ENCODE results near the gene ANKRD1. TPM values are rescaled to one million over a fixed set of nuclear protein-coding genes. Genes with fewer than 3 reads are reported as not detected.
"Not testable (repeated sequence)": the region's sequence is repeated elsewhere in the genome, so short reads cannot be mapped to it uniquely, and the experiment has no call there.

ANKRD1 gene
- polyA plus RNA-seq, 6 donors from 2014 or later, result not detected

DNA sequence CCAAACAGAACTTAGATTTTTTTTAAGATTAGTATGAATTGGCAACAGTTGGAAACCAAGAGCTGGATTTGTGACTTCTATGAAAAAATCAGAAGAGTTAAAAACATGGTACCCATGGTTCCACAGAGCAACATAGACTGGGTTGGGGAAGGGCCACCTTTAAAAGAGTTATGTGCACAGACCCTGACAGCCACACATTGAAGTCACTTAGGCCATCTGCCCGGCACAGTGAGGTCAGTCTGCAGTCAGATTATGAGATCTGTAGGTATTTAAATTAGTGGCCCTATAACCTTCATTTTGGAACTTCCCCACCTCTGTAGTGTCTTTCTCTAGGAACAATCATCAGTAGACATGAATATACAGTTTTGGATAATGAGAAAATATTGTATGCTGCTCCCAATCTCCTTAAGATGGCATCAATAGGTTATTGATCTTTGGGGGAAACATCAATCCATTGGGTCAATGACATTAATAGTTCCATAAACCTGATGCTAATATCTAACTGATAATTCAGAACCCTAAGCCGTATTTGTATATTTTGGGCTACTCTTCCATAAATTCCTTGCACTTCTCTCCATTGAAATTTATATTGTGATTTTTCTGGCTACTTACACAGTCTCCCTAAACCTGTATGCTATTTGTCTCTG lies 7.0 kb downstream of the ANKRD1 start:
- peaks cover 0 to 5% (median 5%) of the 10 kb centered on the region in 3 donors for H3K4me1 Mint-ChIP-seq
- H3K27ac Mint-ChIP-seq, result no peak overlapping the region
- ATAC-seq (ENCODE audit: low read depth in 2 of 2) (no peak), DNase-seq (no peak)
- no peaks in the 10 kb centered on the region for H3K9me3 Mint-ChIP-seq
- no peak overlapping the region for H3K4me3 Mint-ChIP-seq
- no peaks in the 10 kb centered on the region for H3K27me3 Mint-ChIP-seq
- H3K36me3 Mint-ChIP-seq, result no peaks in the 10 kb centered on the region

DNA sequence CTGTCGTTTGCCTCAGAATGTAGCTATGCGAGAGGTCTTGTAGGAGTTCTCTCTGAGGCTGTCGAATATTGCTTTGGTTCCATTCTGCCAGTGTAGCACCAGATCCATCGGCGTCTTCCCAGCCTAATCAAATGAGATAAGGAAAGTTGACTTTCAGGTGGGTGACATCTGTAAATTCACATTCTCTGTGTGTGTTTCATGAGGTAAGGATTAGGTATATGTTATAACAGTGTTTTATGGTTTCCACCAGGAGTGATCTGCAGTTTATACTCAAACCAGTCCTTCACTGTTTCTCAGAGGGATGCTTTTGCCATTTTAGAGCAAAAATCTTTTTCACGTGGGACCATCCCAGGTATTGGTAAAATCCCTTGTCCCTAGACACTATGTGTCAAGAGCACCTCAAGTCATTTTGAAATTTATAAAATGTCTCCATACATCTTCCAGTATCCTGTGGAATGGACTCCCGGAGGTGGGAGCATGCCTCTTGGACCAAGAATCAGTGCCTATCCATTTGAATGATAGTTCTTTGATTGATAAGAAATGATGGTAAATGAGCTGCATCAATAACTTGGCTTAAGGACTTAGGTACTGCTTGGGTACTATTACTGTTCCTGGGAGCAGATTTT lies 7.9 kb downstream of the ANKRD1 start:
- Mint-ChIP-seq H3K27me3 (no peaks in the 10 kb centered on the region), H3K4me3 (no peak overlapping the region), H3K4me1 (peaks cover 0 to 5% (median 5%) of the 10 kb centered on the region in 3 donors), H3K36me3 (no peaks in the 10 kb centered on the region), H3K9me3 (no peaks in the 10 kb centered on the region), H3K27ac (no peak overlapping the region)
- DNase-seq, result no peak
- no peak for ATAC-seq (ENCODE audit: low read depth in 2 of 2)

DNA sequence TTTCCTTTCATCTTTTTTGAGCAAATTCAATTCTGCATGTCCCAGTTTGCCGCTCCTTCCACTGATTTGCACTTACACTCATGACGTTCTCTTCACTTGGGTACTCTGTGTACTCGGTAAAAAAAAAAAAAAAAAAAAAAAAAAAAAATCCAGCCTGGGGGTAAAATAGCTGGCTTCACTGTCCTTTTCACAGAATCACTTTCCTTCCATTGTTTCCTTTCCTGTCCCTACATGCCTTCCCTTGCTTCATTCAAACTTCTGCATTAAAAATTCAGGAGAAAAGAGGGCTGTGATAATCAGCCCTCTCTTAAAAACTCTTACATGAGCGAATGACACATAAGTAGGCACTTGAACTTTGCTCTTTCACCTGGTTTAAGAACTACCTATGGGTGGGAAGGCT lies 8.7 kb downstream of the ANKRD1 start:
- no peaks in the 10 kb centered on the region for H3K9me3 Mint-ChIP-seq
- H3K4me3 Mint-ChIP-seq, result no peak overlapping the region
- no peak for DNase-seq
- no peak for ATAC-seq (ENCODE audit: low read depth in 2 of 2)
- H3K27ac Mint-ChIP-seq, result no peak overlapping the region
- H3K36me3 Mint-ChIP-seq, result no peaks in the 10 kb centered on the region
- H3K27me3 Mint-ChIP-seq, result no peaks in the 10 kb centered on the region
- H3K4me1 Mint-ChIP-seq, result peaks cover 0 to 5% (median 5%) of the 10 kb centered on the region in 3 donors

DNA sequence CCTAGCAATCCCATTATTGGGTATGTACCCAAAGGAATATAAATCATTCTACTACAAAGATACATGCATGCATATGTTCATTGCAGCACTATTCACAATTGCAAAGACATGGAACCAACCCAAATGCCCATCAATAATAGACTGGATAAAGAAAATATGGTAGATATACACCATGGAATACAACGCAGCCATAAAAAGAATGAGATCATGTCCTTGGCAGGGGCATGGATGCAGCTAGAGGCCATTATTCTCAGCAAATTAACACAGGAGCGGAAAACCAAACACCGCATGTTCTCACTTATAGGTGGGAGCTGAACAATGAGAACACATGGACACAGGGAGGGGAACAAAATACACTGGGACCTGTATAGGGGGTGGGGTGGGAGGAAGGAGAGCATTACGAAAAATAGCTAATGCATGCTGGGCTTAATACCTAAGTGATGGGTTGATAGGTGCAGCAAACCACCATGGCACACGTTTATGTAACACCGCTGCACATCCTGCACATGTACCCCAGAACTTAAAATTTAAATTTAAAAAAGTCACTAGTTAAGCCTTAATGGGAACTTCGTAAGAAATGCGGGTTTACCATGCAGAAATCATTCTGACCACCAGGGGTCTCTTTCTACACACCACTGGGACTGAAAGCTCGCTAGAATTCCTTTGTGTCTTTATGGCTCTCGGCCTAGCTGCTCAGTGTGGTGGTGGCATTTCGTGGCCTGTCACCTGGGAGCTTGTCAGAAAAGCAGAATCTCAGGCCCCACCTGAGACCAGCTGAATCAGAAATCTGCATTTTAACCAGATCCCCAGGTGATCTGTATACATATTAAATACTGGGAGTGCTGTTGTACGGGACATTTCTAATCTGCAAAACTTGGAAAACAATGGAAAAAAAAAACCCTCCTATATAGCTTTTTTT lies 9.5 kb downstream of the ANKRD1 start:
- H3K27me3 Mint-ChIP-seq, result no peaks in the 10 kb centered on the region
- H3K4me1 Mint-ChIP-seq, result peaks cover 0 to 5% (median 5%) of the 10 kb centered on the region in 3 donors
- H3K4me3 Mint-ChIP-seq, result peak overlapping the region in 1 of 8 donors; percentile 6
- no peaks in the 10 kb centered on the region for H3K9me3 Mint-ChIP-seq
- no peaks in the 10 kb centered on the region for H3K36me3 Mint-ChIP-seq
- peak overlapping the region in 1 of 6 donors; percentile 4 for H3K27ac Mint-ChIP-seq
- DNase-seq (peak; percentile 49), ATAC-seq (ENCODE audit: low read depth in 2 of 2) (peak; percentile 67 to 80)

DNA sequence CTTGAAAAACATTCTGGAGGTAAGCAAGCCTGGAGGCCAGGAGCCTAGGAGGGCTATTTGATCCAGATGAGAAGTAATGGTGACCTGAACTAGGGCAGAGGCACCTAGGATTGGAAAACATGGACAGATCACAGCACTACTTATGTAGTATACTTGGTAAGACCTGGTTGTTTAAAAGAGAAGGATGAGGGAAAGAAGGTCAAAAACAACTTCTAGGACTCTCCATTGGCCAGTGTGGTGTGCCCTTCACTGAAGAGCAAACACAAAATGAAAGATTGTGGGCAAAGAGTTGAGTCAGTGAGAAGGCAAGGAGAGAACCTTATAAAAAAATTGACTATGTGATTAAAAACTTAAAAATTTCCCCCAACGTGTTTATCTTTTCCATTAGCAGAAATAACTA lies 14.3 kb downstream of the ANKRD1 start:
- DNase-seq, result no peak
- Mint-ChIP-seq H3K27ac (no peak overlapping the region), H3K27me3 (no peaks in the 10 kb centered on the region), H3K4me3 (no peak overlapping the region), H3K36me3 (peaks cover 0 to 19% of the 10 kb centered on the region in 2 donors), H3K4me1 (peaks cover 0 to 3% (median 2%) of the 10 kb centered on the region in 3 donors), H3K9me3 (no peaks in the 10 kb centered on the region)
- ATAC-seq (ENCODE audit: low read depth in 2 of 2), result no peak

DNA sequence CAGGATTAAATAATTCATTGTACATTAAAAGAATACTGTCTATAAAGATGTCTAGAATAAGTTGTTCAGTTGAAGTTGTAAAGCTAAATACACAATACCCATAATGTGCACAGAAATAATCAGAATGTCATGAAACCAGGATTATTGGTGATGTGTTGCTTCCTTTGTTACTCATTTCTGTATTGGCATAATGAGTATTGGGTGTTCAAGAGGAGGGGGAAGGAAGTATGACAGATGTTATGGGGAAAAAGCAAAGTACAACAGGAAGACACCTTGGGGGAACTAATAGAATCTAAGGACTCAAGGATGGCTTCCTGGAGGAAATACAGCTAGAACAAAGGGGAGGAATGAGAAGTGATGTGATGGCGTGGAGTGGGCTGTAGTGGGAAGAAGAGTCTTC lies 15.0 kb downstream of the ANKRD1 start:
- Mint-ChIP-seq H3K36me3 (peaks cover 0 to 19% of the 10 kb centered on the region in 2 donors), H3K27me3 (no peaks in the 10 kb centered on the region), H3K27ac (peak overlapping the region in 3 of 6 donors; percentile 1 to 32 (median 5)), H3K9me3 (no peaks in the 10 kb centered on the region), H3K4me3 (no peak overlapping the region), H3K4me1 (no peaks in the 10 kb centered on the region)
- DNase-seq (no peak), ATAC-seq (ENCODE audit: low read depth in 2 of 2) (no peak)

DNA sequence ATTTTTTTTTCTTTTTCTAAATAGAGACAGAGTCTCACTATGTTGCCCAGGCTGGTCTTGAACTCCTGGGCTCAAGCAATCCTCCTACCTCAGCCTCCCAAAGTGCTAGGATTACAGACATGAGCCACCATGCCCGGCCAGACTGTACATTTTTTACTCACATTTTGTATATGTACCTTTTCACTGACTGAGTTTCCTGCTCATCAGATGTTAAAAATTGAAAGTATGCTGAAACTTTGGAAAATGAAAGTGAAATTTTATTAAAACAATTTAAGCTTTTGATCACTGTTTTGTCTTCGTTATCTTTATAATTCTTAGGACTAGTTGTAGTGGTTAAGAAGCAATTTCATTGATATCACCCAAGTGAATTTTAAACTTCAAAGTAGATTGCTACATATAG lies 24.0 kb downstream of the ANKRD1 start:
- H3K4me3 Mint-ChIP-seq; H3K27me3 Mint-ChIP-seq; DNase-seq; H3K9me3 Mint-ChIP-seq; ATAC-seq (ENCODE audit: low read depth in 2 of 2): not testable (repeated sequence)
- Mint-ChIP-seq H3K4me1 (peaks cover 0 to 15% (median 0%) of the 10 kb centered on the region in 3 donors), H3K36me3 (peaks cover 23 to 26% of the 10 kb centered on the region in 2 donors), H3K27ac (peak overlapping the region in 3 of 6 donors; percentile 54 to 88 (median 78))

DNA sequence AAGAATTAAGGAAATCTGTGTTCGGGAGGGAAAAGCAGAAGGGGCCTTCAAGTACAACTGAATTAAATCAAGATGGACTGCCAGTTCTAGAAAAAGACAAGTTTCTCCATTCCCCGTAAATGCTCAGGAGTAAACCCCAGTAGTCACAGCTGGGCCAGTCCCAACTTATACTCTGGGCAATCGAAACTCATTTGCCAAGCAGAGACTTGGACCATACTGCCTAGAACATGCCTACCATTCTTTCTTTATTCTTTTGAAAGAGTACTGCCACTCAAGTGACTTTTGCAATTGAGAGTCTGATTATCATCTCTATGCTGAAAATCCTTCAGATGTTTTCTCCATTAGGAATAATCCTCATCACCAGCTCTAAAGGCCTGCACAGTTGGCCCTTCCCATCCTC lies 27.7 kb downstream of the ANKRD1 start:
- ATAC-seq (ENCODE audit: low read depth in 2 of 2) (no peak), DNase-seq (no peak)
- Mint-ChIP-seq H3K27me3 (no peaks in the 10 kb centered on the region), H3K9me3 (no peaks in the 10 kb centered on the region), H3K36me3 (peaks cover 30 to 58% of the 10 kb centered on the region in 2 donors), H3K4me3 (no peak overlapping the region), H3K4me1 (peaks cover 0 to 15% (median 0%) of the 10 kb centered on the region in 3 donors), H3K27ac (peak overlapping the region in 1 of 6 donors; percentile 51)

DNA sequence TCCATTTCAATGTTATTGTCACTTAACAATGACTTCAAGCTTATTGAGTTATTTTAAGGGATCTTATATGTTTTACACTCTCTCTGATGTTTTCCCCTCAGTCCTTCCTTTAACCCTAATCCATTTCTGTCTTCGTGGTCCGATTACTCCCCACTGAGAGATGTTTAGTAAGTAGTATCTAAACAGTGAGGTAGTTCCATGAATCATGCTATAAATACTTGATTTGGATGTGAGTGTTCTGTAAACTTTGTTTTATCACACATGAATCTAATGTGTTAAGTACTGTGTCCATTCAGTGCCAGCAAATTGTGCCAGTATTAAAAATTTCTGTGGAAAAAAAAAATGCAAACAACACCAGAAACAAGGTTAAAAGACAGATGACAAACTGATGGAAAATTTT lies 30.5 kb downstream of the ANKRD1 start:
- Mint-ChIP-seq H3K4me1 (peaks cover 0 to 3% (median 0%) of the 10 kb centered on the region in 3 donors), H3K27ac (no peak overlapping the region), H3K9me3 (no peaks in the 10 kb centered on the region), H3K27me3 (no peaks in the 10 kb centered on the region), H3K4me3 (no peak overlapping the region), H3K36me3 (peaks cover 39 to 70% of the 10 kb centered on the region in 2 donors)
- DNase-seq, result no peak
- ATAC-seq (ENCODE audit: low read depth in 2 of 2), result no peak

DNA sequence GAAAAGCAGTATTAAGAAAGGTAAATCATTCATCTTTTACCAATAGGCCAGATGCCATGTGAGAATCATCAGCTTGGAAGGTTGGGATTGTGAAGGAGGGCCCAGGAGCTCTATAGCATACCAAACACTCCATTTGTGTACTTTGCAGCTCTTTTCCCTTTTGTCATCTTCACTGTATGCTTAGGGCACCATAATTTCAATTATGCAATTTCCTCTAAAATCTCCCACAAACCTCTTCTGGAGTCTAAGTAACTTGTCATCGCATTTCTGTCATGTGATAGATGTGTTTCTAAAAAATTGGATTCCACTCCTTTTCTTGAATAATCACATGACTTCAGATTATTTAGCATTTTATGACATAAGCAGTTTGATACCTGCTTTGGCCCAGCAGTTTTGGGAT lies 31.3 kb downstream of the ANKRD1 start:
- Mint-ChIP-seq H3K36me3 (peaks cover 38 to 68% of the 10 kb centered on the region in 2 donors), H3K4me1 (peaks cover 0 to 3% (median 0%) of the 10 kb centered on the region in 3 donors), H3K27ac (no peak overlapping the region), H3K9me3 (no peaks in the 10 kb centered on the region), H3K4me3 (no peak overlapping the region), H3K27me3 (no peaks in the 10 kb centered on the region)
- ATAC-seq (ENCODE audit: low read depth in 2 of 2), result no peak
- DNase-seq, result no peak

DNA sequence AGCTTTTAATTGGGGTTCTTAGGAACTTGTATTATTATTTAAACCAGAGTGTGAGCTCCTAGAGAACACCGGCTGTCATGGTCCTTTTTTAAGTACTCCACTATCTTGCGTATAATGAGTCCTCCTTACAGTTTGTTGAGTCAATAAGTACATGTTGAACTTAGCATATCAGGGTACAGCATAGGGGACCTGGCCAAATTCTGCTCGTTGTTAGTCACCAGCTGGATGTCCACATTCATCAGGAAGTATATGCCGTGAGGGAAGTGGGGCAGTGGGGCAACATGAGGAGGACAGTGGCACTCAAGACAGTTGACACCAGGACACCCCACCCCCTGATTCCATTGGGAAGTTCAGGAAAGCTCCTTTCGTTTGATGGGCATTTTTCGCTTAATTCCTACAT lies 32.5 kb downstream of the ANKRD1 start:
- no peak for ATAC-seq (ENCODE audit: low read depth in 2 of 2)
- peaks cover 27 to 68% of the 10 kb centered on the region in 2 donors for H3K36me3 Mint-ChIP-seq
- H3K4me1 Mint-ChIP-seq, result no peaks in the 10 kb centered on the region
- H3K27ac Mint-ChIP-seq, result no peak overlapping the region
- H3K4me3 Mint-ChIP-seq, result no peak overlapping the region
- no peaks in the 10 kb centered on the region for H3K9me3 Mint-ChIP-seq
- no peak for DNase-seq
- H3K27me3 Mint-ChIP-seq, result no peaks in the 10 kb centered on the region

DNA sequence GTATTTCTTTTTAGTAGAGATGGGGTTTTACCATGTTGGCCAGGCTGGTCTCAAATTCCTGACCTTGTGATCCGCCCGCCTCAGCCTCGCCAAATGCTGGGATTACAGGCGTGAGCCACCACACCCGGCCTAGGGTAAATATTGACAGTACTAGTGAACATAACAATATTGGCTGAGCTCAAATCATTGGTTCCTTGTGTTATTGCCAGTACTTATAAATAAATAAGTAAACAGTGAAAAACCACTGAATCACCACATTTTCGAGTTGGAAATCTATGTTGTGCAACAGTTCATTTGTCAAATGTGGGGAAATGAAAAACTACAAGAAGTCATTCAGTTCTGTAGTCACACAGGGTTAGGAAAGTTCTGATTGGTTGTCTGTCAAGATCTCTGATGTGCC lies 33.3 kb downstream of the ANKRD1 start:
- H3K27me3 Mint-ChIP-seq, result no peaks in the 10 kb centered on the region
- no peak overlapping the region for H3K4me3 Mint-ChIP-seq
- no peaks in the 10 kb centered on the region for H3K4me1 Mint-ChIP-seq
- no peaks in the 10 kb centered on the region for H3K9me3 Mint-ChIP-seq
- H3K27ac Mint-ChIP-seq, result no peak overlapping the region
- no peak for ATAC-seq (ENCODE audit: low read depth in 2 of 2)
- peaks cover 24 to 67% of the 10 kb centered on the region in 2 donors for H3K36me3 Mint-ChIP-seq
- DNase-seq, result no peak

DNA sequence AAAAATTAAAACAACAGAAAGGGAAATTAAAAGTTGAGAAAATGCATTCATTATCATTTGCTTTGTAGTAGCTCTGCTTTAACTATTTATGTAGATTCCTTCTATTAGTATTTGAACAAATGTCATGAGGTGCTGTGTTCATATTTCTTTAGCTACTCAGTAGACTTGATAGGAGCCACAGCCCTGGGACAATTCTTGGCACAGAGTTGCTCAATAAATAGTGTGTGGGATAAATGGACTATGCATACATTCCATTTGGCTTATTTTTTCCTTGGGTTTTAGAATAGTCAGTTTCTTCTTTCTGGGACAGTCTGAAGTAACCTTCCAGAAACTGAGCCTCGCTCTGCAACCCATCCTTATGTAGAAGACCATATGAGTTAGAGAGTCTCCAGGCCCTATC lies 35.7 kb downstream of the ANKRD1 start:
- Mint-ChIP-seq H3K36me3 (peaks cover 24 to 46% of the 10 kb centered on the region in 2 donors), H3K4me1 (no peaks in the 10 kb centered on the region), H3K9me3 (no peaks in the 10 kb centered on the region)

More for the DNA sequence above, 35.7 kb downstream of the ANKRD1 start:
- DNase-seq (no peak), ATAC-seq (ENCODE audit: low read depth in 2 of 2) (no peak)
- Mint-ChIP-seq H3K27ac (no peak overlapping the region), H3K4me3 (no peak overlapping the region), H3K27me3 (no peaks in the 10 kb centered on the region)

Measured in naive B cell (primary cell).